Spleen (tissue), 7 donors: ENCODE measurements around the gene TTC31.

Experiments used
- CTCF ChIP-seq, 11 experiments: fragments of 200-600 bp in 7 of 11; fragments of 450-650 bp in 4 of 11; sonication (generic) in 4 of 11; IDR thresholded peaks in 8 of 11; conservative IDR thresholded peaks in 3 of 11; 1 replicate in 7 of 11; 2 replicates in 4 of 11; pipeline versions ENCODE4 v1.4.0 to v1.8.0; 2016 to 2021; ENCODE audit warnings: antibody characterized with exemption in 11 of 11, inconsistent platforms in 4 of 11, mild to moderate bottlenecking in 1 of 11
- POLR2A ChIP-seq, 3 donors: fragments of 450-650 bp; IDR thresholded peaks; one replicate each; pipeline ENCODE4 v1.5.1; 2017; ENCODE audit warnings: antibody characterized with exemption in 3 of 3, mild to moderate bottlenecking in 1 of 3
- donor health status: DM: no; HTN: no; CAD: no; lungs with moderate emphysema.
- donor health status: DM: no; HTN: no; CAD: no.
- donor health status: DM: no; HTN: no; CAD: no.

- no peak for TF ChIP-seq CTCF (IDR thresholded peaks at IDR 0.05 in 8 of 11, conservative IDR thresholded peaks at IDR 0.05 in 3 of 11)
- TF ChIP-seq POLR2A (IDR thresholded peaks at IDR 0.05): no peak
These were observed 33.2 kb downstream of the TTC31 start for GRCh38 chr2:74515981-74516633.
